ENCODE data around the gene SFI1. TPM values are rescaled to one million over a fixed set of nuclear protein-coding genes. Genes with fewer than 3 reads are reported as not detected.

SFI1 gene
- total and polyA plus RNA-seq, 10 donors: 36.7 to 110 (median 85.2) TPM

GRCh38 chr22:31561238-31561887, 65.0 kb downstream of the SFI1 start:
- DNase-seq: peak; percentile 81
- TF ChIP-seq, protein P1, sequence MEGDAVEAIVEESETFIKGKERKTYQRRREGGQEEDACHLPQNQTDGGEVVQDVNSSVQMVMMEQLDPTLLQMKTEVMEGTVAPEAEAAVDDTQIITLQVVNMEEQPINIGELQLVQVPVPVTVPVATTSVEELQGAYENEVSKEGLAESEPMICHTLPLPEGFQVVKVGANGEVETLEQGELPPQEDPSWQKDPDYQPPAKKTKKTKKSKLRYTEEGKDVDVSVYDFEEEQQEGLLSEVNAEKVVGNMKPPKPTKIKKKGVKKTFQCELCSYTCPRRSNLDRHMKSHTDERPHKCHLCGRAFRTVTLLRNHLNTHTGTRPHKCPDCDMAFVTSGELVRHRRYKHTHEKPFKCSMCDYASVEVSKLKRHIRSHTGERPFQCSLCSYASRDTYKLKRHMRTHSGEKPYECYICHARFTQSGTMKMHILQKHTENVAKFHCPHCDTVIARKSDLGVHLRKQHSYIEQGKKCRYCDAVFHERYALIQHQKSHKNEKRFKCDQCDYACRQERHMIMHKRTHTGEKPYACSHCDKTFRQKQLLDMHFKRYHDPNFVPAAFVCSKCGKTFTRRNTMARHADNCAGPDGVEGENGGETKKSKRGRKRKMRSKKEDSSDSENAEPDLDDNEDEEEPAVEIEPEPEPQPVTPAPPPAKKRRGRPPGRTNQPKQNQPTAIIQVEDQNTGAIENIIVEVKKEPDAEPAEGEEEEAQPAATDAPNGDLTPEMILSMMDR (IDR thresholded peaks at IDR 0.05 in 8 of 11, conservative IDR thresholded peaks at IDR 0.05 in 3 of 11): peak; percentile 16 to 74 (median 62)
- TF ChIP-seq POLR2AphosphoS5 (IDR thresholded peaks at IDR 0.05): peak; percentile 46 to 61 (median 51)
- no peak for TF ChIP-seq POLR2A (IDR thresholded peaks at IDR 0.05)
- H3K27me3 ChIP-seq (replicated peaks in 1 of 7): no peaks in the 10 kb centered on the region
- WGBS, 5 donors: 53 to 67% (median 58%) methylated on average over 6 of the region's 6 CpGs
- H3K27ac ChIP-seq: peak overlapping the region in 1 of 8 donors; percentile 18
- no peaks in the 10 kb centered on the region for H3K9me3 ChIP-seq
- H3K4me1 ChIP-seq: peaks cover 0 to 9% (median 0%) of the 10 kb centered on the region in 6 donors
- H3K4me3 ChIP-seq: no peak overlapping the region
- H3K36me3 ChIP-seq: peaks cover 0 to 81% (median 27%) of the 10 kb centered on the region in 6 donors
- intact Hi-C loops (cut with DNase I; ENCODE audit: low total_unique reads): no loop called here

DNA sequence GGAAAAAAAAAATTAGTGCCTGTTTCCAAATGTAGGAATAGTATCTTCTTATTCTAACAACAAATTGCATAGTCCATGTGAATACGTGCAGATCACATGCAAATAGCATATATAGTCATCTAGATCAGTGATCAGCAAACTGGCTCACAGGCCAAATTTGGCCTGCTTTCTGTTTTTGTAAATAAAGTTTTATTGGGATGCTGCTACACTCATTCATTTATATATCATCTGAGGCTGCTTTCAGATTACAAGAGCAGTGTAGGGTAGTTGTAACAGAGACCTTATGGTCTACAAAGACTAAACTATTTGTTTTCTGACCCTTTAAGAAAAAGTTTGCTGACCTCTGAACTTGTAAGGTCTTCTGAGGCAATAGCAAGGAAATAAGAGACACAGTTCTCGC, 65.6 kb downstream of the SFI1 start:
- intact Hi-C loops (cut with DNase I; ENCODE audit: low total_unique reads): loop anchor here (2.0 kb wide), 1 partner anchor 71 kb away; no protein-coding TSS in a partner anchor
- H3K9me3 ChIP-seq: no peaks in the 10 kb centered on the region
- 94 to 98% (median 98%) methylated on average over 2 of the region's 2 CpGs for WGBS, 5 donors

DNA sequence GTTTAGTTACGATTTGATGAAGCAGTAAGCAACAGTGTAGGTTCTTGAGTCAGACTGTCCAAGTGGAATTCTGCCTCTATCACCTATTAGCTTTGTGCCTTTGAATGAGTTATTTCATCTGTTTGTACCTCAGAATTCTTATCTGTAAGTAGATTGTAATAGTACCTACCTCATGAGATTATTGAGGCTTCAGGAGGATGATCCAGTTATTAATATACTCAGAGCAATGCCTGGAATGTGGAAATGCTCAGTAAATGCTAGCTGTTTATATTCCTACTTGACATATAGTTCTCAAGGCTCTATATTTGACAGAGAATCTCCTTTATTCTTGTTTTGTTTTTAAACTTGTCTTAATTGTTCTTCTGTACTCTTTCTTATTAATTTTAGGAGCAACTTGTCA, 70.1 kb downstream of the SFI1 start:
- 96 to 100% (median 100%) methylated on average over 1 of the region's 1 CpG for WGBS, 5 donors
- no peaks in the 10 kb centered on the region for H3K27me3 ChIP-seq (replicated peaks in 1 of 7)
- peaks cover 0 to 7% (median 0%) of the 10 kb centered on the region in 6 donors for H3K4me1 ChIP-seq
- H3K4me3 ChIP-seq: no peak overlapping the region
- intact Hi-C loops (cut with DNase I; ENCODE audit: low total_unique reads): no loop called here
- H3K9me3 ChIP-seq: no peaks in the 10 kb centered on the region
- H3K36me3 ChIP-seq: peaks cover 0 to 68% (median 16%) of the 10 kb centered on the region in 6 donors
- H3K27ac ChIP-seq: no peak overlapping the region
- DNase-seq: no peak
- TF ChIP-seq, protein P1 (IDR thresholded peaks at IDR 0.05 in 8 of 11, conservative IDR thresholded peaks at IDR 0.05 in 3 of 11): no peak
- TF ChIP-seq POLR2AphosphoS5 (IDR thresholded peaks at IDR 0.05) (no peak), POLR2A (IDR thresholded peaks at IDR 0.05) (no peak)

More for the DNA sequence above, 65.6 kb downstream of the SFI1 start:
- H3K4me1 ChIP-seq: peaks cover 0 to 9% (median 0%) of the 10 kb centered on the region in 6 donors
- no peak overlapping the region for H3K4me3 ChIP-seq
- no peaks in the 10 kb centered on the region for H3K27me3 ChIP-seq (replicated peaks in 1 of 7)
- DNase-seq: no peak
- TF ChIP-seq POLR2AphosphoS5 (IDR thresholded peaks at IDR 0.05): no peak
- TF ChIP-seq, protein P1 (IDR thresholded peaks at IDR 0.05 in 8 of 11, conservative IDR thresholded peaks at IDR 0.05 in 3 of 11): no peak
- TF ChIP-seq POLR2A (IDR thresholded peaks at IDR 0.05): no peak
- H3K36me3 ChIP-seq: peaks cover 0 to 84% (median 28%) of the 10 kb centered on the region in 6 donors
- no peak overlapping the region for H3K27ac ChIP-seq

DNA sequence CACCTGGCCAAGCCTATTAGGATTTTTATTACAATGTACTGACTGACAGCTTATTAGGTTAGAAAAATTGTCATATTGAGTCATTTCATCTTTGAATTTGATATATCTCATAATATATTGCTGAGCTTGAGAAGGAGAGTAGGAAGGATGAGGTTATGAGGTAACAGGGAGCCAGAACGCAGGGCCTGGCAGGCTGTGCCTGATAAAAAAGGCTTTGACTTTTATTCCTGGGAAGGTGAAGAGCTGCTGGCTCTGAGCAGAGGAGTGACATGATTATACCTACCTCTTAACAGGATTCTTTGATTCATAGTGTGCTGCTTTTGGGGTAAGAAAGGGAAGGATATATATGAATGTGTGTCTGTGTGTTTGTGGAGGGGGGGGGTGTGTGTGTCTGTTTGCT, 70.9 kb downstream of the SFI1 start:
- peaks cover 0 to 74% (median 16%) of the 10 kb centered on the region in 6 donors for H3K36me3 ChIP-seq
- H3K27ac ChIP-seq: no peak overlapping the region
- no peaks in the 10 kb centered on the region for H3K27me3 ChIP-seq (replicated peaks in 1 of 7)
- no peaks in the 10 kb centered on the region for H3K9me3 ChIP-seq
- no peak for DNase-seq
- H3K4me3 ChIP-seq: no peak overlapping the region
- 66 to 97% (median 86%) methylated on average over 1 of the region's 1 CpG for WGBS, 5 donors
- no peak for TF ChIP-seq POLR2AphosphoS5 (IDR thresholded peaks at IDR 0.05)
- TF ChIP-seq, protein P1 (IDR thresholded peaks at IDR 0.05 in 8 of 11, conservative IDR thresholded peaks at IDR 0.05 in 3 of 11): no peak
- no peak for TF ChIP-seq POLR2A (IDR thresholded peaks at IDR 0.05)
- intact Hi-C loops (cut with DNase I; ENCODE audit: low total_unique reads): no loop called here
- peaks cover 0 to 7% (median 0%) of the 10 kb centered on the region in 6 donors for H3K4me1 ChIP-seq
